GM12892 (cell line): Measurements from ENCODE around the gene RNF213.

Experiments
- POLR2A ChIP-seq: IDR thresholded peaks from 2 replicates; pipeline ENCODE4 v1.6.1; 2011; ENCODE audit warnings: low read depth, low read length, control low read depth
- POLR2AphosphoS5 ChIP-seq: IDR thresholded peaks from 2 replicates; pipeline ENCODE4 v1.6.1; 2011; ENCODE audit warnings: low read depth, low read length, control low read depth
- TAF1 ChIP-seq: IDR thresholded peaks from 2 replicates; pipeline ENCODE4 v1.6.1; 2011; ENCODE audit warnings: low read depth, mild to moderate bottlenecking, control low read depth, low read length, borderline replicate concordance

- no peak for TF ChIP-seq POLR2A
- no peak for TF ChIP-seq POLR2AphosphoS5
- no peak for TF ChIP-seq TAF1
These were observed 13.9 kb upstream of the RNF213 start for GRCh38 chr17:80246726-80247125.
